Thoracic aorta (tissue), 2 donors: ENCODE results near the gene DDI2. TPM values are rescaled to one million over a fixed set of nuclear protein-coding genes. Genes with fewer than 3 reads are reported as not detected.
"Not testable (repeated sequence)": the region's sequence is repeated elsewhere in the genome, so short reads cannot be mapped to it uniquely, and the experiment has no call there.

Experiments
- ATAC-seq: fragments of 150-250 bp; one replicate; pipeline ENCODE4 v1.8.0; 2017; ENCODE audit warnings: low read depth; ENCODE audit not compliant: insufficient number of reproducible peaks, low FRiP score
- DNase-seq: peaks from one replicate; pipeline ENCODE4 v3.0.0-alpha.2; 2020; ENCODE audit warnings: low spot score
- H3K27ac ChIP-seq, 2 donors: fragments of 200-600 bp; sonication (generic); 1 replicate in 1 of 2; 2 replicates in 1 of 2; pipeline ENCODE4 v1.5.1; 2016; ENCODE audit warnings: mild to moderate bottlenecking in 2 of 2, moderate library complexity in 2 of 2
- H3K27me3 ChIP-seq: fragments of 200-600 bp; sonication (generic); replicated peaks from 2 replicates; pipeline ENCODE4 v1.6.0; 2016; ENCODE audit warnings: mild to moderate bottlenecking; ENCODE audit not compliant: insufficient read depth
- H3K36me3 ChIP-seq: fragments of 200-600 bp; sonication (generic); one replicate; pipeline ENCODE4 v1.5.1; 2016
- H3K4me1 ChIP-seq, 2 donors: fragments of 200-600 bp; sonication (generic); 1 replicate in 1 of 2; 2 replicates in 1 of 2; pipeline versions ENCODE4 v1.5.1 to v1.6.0; 2016; ENCODE audit warnings: low read depth in 2 of 2, mild to moderate bottlenecking in 1 of 2; ENCODE audit not compliant: control insufficient read depth in 1 of 2
- H3K4me3 ChIP-seq: fragments of 200-600 bp; sonication (generic); 2 replicates; pipeline ENCODE4 v1.5.1; 2016; ENCODE audit warnings: mild to moderate bottlenecking
- H3K9me3 ChIP-seq: fragments of 200-600 bp; sonication (generic); 2 replicates; pipeline ENCODE4 v1.5.1; 2016
- total RNA-seq, 2 donors: library from RNA; depleted of rRNA; stranded (reverse); fragments of >200 nt; gene quantifications; one replicate each; pipeline versions ENCODE4 v1.1.0 to v1.2.3, GENCODE V29; 2016
- TF ChIP-seq, protein P1 (sequence below): fragments of 200-600 bp; sonication (generic); IDR thresholded peaks from one replicate; pipeline ENCODE4 v1.5.1; 2019; ENCODE audit warnings: antibody characterized with exemption

Gene DDI2
- total RNA-seq, 2 donors from 2014 or later: 19.6 to 37.5 TPM

DNA sequence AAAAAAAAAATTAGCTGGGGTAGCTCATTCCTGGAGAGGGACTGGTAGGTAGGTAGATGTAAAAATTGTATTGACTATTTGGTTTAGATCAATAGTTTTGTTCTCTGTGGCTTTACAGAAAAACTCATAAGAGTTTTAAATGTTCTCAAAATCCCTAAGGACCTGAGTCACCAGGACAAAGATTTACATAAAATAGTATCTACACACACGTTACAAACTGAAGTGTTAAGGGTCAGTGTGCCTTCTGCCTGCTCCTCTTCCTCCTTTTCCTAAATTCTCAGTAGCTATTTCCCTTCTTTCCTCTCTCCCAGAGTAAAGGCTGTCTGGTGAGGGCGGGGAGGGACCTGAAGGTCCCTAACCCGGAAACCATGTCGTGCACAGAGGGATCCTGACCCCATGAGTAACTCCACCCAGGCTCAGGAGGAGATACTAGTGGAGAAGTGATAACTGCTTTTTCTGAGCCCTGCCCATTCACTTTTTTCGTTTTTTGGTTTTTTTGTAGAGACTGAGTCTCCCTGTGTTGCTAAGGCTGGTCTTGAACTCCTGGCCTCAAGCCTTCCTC, 74.9 kb downstream of the DDI2 start:
- no peak for ATAC-seq
- H3K36me3 ChIP-seq: no peaks in the 10 kb centered on the region
- H3K4me3 ChIP-seq: no peak overlapping the region
- no peak overlapping the region for H3K27ac ChIP-seq
- no peaks in the 10 kb centered on the region for H3K27me3 ChIP-seq
- no peak for DNase-seq
- peaks cover 17 to 54% of the 10 kb centered on the region in 2 donors for H3K4me1 ChIP-seq
- TF ChIP-seq, protein P1, sequence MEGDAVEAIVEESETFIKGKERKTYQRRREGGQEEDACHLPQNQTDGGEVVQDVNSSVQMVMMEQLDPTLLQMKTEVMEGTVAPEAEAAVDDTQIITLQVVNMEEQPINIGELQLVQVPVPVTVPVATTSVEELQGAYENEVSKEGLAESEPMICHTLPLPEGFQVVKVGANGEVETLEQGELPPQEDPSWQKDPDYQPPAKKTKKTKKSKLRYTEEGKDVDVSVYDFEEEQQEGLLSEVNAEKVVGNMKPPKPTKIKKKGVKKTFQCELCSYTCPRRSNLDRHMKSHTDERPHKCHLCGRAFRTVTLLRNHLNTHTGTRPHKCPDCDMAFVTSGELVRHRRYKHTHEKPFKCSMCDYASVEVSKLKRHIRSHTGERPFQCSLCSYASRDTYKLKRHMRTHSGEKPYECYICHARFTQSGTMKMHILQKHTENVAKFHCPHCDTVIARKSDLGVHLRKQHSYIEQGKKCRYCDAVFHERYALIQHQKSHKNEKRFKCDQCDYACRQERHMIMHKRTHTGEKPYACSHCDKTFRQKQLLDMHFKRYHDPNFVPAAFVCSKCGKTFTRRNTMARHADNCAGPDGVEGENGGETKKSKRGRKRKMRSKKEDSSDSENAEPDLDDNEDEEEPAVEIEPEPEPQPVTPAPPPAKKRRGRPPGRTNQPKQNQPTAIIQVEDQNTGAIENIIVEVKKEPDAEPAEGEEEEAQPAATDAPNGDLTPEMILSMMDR: no peak
- no peaks in the 10 kb centered on the region for H3K9me3 ChIP-seq

- Histone ChIP-seq H3K9me3 (no peaks in the 10 kb centered on the region), H3K27me3 (no peaks in the 10 kb centered on the region), H3K4me3 (no peak overlapping the region), H3K36me3 (no peaks in the 10 kb centered on the region), H3K4me1 (peaks cover 28 to 57% of the 10 kb centered on the region in 2 donors), H3K27ac (no peak overlapping the region)
- TF ChIP-seq, protein P1: no peak
- ATAC-seq: no peak
- DNase-seq: no peak
Measured at GRCh38 chr1:15693371-15693770, 76.1 kb downstream of the DDI2 start.

- no peak for DNase-seq
- Histone ChIP-seq H3K4me3 (peak overlapping the region; percentile 48), H3K4me1 (peaks cover 28 to 58% of the 10 kb centered on the region in 2 donors), H3K27ac (peak overlapping the region; percentile 70 to 80), H3K36me3 (no peaks in the 10 kb centered on the region), H3K9me3 (no peaks in the 10 kb centered on the region), H3K27me3 (no peaks in the 10 kb centered on the region)
- TF ChIP-seq, protein P1: no peak
- no peak for ATAC-seq
Measured at GRCh38 chr1:15696956-15697521, 79.8 kb downstream of the DDI2 start.

DNA sequence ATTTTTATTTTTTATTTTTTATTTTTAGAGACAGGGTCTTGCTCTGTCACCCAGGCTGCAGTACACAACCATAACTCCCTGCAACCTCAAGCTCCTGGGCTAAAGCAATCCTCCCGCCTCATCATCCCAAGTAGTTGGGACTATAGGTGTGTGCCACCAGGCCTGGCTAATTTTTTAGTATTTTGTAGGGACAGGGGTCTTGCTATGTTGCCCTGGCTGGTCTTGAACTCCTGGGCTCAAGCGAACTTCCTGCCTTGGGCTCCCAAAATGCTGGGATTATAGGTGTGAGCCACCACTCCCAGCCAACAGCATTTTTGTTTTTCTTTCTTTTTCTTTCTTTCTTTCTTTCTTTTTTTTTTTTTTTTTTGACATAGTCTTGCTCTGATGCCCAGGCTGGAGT, 80.9 kb downstream of the DDI2 start:
- ATAC-seq (no peak), DNase-seq (no peak)
- Histone ChIP-seq H3K27me3 (no peaks in the 10 kb centered on the region), H3K4me1 (peaks cover 29 to 60% of the 10 kb centered on the region in 2 donors), H3K9me3 (no peaks in the 10 kb centered on the region), H3K4me3 (no peak overlapping the region), H3K27ac (no peak overlapping the region), H3K36me3 (no peaks in the 10 kb centered on the region)
- TF ChIP-seq, protein P1: no peak

GRCh38 chr1:15699321-15699720, 82.1 kb downstream of the DDI2 start:
- ATAC-seq, H3K27ac ChIP-seq: not testable (repeated sequence)

GRCh38 chr1:15700508-15700907, 83.2 kb downstream of the DDI2 start:
- H3K36me3 ChIP-seq: no peaks in the 10 kb centered on the region
- H3K27me3 ChIP-seq: no peaks in the 10 kb centered on the region
- peak overlapping the region; percentile 30 to 46 for H3K27ac ChIP-seq
- DNase-seq (no peak), ATAC-seq (no peak)
- no peaks in the 10 kb centered on the region for H3K9me3 ChIP-seq
- H3K4me1 ChIP-seq: peaks cover 41 to 74% of the 10 kb centered on the region in 2 donors
- H3K4me3 ChIP-seq: no peak overlapping the region
- TF ChIP-seq, protein P1: no peak

More at GRCh38 chr1:15699321-15699720, 82.1 kb downstream of the DDI2 start:
- not testable (repeated sequence) for H3K9me3 ChIP-seq, H3K36me3 ChIP-seq, H3K4me3 ChIP-seq, DNase-seq, H3K27me3 ChIP-seq
- H3K4me1 ChIP-seq: peaks cover 36 to 62% of the 10 kb centered on the region in 2 donors
